ENCODE results near the gene TSFM. TPM values are rescaled to one million over a fixed set of nuclear protein-coding genes. Genes with fewer than 3 reads are reported as not detected.

Gene TSFM
- 47.7 TPM for total RNA-seq
- long read RNA-seq, transcript TSFM-204 (6 exons, 2,192 nt), result major isoform, 40 of 50 reads
- long read RNA-seq, transcript TSFM-208 (6 exons, 651 nt), result minor isoform, 6 of 50 reads
- long read RNA-seq, partial matches to known transcripts, result 0 of 50 reads
- long read RNA-seq, other reads (novel, unspliced or antisense), result 3 of 50 reads

- peak; percentile 97 for DNase-seq (ENCODE audit: low spot score)
- intact Hi-C loops (cut with DNase I), result loop anchor here (1.0 to 2.0 kb wide), 2 partner anchors 11 to 20 kb away; partner anchors contain the start of genes EEF1AKMT3 and METTL1
Measured at GRCh38 chr12:57782608-57783465, at the start of gene TSFM. Gene TSFM (plus strand): TSS chr12:57782787. CDS start chr12:57782802, 15 bp downstream.

DNA sequence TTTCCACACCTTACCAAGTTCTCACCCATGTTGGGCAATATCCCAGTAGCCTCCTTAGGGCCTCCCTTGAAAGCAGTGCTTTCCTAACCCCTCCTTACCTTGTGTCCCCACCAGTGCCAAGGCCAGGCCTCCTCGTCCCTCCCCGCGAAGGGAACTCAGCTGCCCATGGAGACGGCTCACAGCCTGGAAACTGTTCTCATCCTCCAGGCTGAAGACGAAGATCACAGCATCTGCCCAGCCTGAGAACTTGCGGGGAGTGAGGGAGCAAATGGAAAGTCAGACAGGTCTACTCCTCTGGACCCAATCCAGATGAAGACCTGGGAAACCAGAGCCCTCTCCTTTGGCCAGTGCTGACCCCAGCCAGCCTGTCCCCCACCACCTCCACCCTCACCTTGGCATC, 48.7 kb upstream of the TSFM start:
- DNase-seq (ENCODE audit: low spot score), result no peak
- intact Hi-C loops (cut with DNase I), result no loop called here

- intact Hi-C loops (cut with DNase I), result no loop called here
- DNase-seq (ENCODE audit: low spot score), result no peak
Measured at GRCh38 chr12:57734591-57734990, 48.0 kb upstream of the TSFM start.

DNA sequence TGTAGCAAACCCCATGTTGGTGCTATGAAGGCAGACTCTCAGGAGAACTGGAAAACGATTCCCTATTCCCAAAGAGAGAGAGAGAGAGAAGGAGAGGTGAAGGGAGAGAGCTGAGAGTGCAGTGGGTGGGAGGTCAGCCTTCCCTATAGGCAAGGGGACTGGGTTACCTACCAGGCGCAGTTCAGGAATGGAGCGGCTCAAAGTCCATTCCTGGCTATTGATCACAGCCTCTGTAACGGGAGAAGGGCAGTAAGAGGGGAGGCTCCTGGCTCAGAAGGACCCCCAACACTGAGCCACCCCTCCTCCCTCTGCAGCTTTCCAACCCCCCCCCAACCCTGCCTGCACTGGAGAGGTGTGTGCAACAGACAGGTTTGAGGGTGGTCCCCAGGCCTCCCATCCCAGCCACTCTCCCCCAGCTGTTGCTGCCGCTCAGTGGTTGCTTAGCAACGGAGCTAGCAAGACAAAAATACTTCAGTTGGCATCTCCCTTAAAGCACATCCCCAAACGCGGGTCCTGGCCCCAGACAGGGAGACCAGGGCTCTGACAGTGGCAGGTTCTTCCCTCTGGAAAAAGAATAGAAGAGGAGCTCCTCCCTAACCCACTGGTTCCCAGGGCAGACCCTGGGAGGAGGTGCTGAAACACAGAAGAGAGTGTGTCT, 47.3 kb upstream of the TSFM start:
- intact Hi-C loops (cut with DNase I), result no loop called here
- DNase-seq (ENCODE audit: low spot score), result no peak

DNA sequence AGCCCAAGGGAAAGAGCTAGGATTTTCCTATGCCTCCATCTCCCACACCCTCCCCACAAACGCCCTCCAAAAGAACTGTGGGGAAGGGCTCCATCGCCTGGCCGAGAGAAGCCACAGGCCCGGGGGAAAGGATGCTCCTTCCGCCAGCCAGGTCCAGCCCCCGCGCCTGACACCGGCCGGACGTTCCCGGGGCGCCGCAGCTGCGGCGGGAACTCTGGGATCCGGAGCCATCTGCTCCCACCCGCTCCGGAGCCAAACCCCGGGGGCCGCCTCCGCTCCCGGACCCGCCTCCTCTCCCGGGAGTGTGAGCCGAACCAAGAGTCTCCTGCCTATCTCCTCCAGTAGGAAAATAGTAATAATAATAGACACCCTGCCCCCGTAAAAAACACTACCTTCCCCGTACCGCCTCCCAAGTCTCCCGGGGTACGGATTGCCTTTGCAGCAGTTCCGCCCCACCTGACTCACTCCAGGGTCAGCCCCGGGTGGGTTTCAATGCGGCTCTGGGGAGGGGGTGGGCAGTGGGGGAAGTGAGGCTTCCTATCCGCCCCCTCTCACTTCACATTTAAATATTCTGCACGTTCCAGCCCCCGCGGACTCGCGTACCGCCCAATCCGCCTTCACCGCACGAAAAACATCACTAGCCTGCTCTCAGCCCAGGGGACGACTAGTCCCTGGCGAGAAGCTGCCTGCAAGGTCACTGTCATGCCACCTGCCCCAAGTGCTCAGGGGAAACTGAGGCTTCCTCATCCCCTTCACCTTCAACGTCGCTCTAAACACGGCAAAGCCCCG, 46.4 kb upstream of the TSFM start:
- intact Hi-C loops (cut with DNase I), result no loop called here
- DNase-seq (ENCODE audit: low spot score), result no peak

- DNase-seq (ENCODE audit: low spot score), result no peak
- intact Hi-C loops (cut with DNase I), result no loop called here
Measured at GRCh38 chr12:57736741-57737466, 45.7 kb upstream of the TSFM start.

DNA sequence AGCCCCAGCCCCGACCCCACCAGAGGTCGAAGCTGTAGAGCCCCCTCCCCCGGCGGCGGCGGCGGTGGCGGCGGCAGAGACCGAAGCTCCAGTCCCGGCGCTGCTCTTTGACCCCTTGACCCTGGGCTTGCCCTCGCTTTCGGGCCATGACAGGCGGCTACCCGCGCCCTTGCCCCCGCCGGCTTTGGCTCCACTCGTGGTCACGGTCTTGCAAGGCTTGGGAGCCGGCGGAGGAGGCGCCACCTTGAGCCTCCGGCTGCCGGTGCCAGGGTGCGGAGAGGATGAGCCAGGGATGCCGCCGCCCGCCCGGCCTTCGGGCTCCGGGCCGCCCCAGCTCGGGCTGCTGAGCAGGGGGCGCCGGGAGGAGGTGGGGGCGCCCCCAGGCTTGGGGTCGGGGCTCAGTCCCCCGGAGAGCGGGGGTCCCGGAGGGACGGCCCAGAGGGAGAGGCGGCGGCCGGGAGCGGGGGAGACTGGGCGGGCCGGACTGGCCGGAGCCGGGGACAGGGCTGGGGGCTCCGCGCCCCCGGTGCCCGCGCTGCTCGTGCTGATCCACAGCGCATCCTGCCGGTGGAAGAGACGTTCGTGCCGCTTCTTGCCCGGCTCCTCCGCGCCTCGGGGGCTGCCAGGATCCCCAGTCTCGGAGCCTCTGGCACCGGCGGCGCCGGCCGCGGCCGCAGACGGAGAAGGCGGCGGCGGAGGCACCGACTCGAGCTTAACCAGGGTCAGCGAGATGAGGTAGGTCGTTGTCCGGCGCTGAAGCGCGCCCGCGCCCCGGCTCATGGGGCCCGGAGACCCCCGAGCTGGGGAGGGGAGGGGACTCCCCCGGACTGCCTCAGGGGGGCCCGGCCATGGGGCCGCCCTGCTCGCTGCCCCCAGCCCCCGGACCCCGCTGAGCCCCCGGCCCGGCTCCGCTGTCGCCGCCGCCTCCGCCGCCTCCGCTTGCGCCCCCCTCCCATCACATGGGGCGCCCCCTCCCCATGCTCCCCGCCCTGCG, 44.8 kb upstream of the TSFM start:
- intact Hi-C loops (cut with DNase I), result no loop called here
- DNase-seq (ENCODE audit: low spot score), result no peak

- intact Hi-C loops (cut with DNase I), result no loop called here
- no peak for DNase-seq (ENCODE audit: low spot score)
Measured at GRCh38 chr12:57738661-57739237, 43.8 kb upstream of the TSFM start, which contains the start of gene AGAP2. Gene AGAP2 (minus strand): TSS chr12:57738742. CDS start chr12:57738246, 496 bp downstream.

GRCh38 chr12:57739387-57739786, 43.2 kb upstream of the TSFM start:
- intact Hi-C loops (cut with DNase I), result no loop called here

DNA sequence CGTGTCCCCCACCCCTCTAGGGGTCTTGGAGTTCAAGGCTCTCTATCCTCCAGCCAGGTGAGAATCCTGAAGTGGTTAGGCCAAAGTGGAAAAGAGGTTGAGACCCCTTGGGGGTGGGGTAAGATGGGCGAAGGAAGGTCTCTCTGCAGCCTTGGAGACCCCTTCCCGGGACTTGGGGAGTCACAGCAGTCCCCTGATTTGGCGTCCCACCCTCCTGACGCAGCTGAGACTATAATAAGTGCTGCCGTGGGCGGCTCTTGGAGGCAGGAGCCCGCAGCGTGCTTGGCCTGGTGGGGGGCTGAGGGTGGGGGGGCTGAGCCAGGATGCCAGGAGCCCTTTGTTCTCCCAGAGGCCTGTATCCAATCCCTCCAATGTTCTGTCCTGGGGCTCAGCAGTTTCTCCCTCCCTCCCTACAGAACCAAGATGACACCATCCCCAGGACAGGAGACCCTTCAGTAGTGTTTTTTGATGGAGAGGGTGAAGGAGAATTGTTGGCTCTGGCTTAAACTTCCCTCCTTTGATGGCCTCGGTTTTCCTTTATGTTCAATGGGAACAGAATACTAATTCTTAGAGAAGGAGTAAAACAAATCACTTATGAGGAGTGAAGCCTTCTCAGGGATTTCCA, 42.6 kb upstream of the TSFM start:
- intact Hi-C loops (cut with DNase I), result no loop called here
- no peak for DNase-seq (ENCODE audit: low spot score)

More at GRCh38 chr12:57739387-57739786, 43.2 kb upstream of the TSFM start:
- no peak for DNase-seq (ENCODE audit: low spot score)

DNA sequence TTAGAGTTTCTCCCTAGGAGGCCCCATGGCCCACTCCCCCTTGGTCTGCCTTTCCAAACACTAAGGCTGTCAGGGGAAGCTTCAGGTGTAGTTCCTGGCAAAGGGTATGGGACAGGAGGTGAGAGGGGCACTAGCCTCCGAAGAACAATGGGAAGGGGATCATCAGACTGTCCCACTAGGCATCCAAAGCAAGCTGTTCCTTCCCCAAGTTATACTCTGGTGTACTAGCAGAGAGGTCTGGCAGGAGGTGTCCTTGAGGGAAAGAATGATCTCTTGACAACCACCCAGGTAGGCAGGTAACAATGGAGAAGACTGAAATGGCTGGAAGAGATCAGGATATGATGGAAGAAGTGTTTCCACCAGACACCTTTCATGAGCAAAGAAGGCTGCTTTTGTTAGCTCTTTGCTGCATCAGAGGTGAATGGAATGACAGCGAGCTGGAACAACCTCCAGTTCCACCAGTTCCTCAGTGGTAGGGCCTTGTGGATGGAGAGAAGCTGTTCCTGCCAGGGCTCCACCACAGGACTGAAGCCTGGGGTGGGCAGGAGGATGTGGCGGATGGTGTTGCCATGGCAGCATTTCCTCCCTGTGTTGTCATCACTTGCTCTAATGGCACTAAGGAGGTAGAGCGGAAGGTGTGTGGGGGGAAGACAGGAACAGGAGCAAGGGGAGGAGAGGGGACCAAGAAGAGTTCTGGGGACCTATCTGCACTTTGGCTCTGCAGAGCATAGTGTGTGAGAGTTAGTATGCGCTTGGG, 41.8 kb upstream of the TSFM start:
- intact Hi-C loops (cut with DNase I), result no loop called here
- peak; percentile 91 for DNase-seq (ENCODE audit: low spot score)

GRCh38 chr12:57741413-57741789, 41.2 kb upstream of the TSFM start:
- no peak for DNase-seq (ENCODE audit: low spot score)
- intact Hi-C loops (cut with DNase I), result no loop called here

- intact Hi-C loops (cut with DNase I), result no loop called here
- no peak for DNase-seq (ENCODE audit: low spot score)
Measured at GRCh38 chr12:57741844-57742738, 40.5 kb upstream of the TSFM start.

DNA sequence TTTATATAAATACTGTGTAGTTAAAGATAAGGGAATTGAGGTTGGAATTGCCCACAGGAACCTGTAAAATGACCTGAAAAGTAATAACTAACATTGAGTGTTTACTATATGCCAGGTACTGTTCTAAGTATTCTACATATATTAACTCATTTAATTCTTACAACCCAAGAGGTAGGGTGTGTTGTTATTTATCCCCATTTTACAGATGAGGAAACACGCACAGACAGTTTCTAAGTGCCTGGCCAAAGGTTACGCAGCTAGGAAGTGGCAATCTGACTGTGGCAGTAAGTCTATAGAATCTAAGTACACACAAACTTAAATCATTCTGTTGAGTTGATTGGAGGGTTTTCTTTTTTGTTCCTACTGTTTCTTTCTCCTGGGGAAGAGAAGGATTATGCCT, 38.8 kb upstream of the TSFM start:
- no peak for DNase-seq (ENCODE audit: low spot score)
- intact Hi-C loops (cut with DNase I), result no loop called here

- intact Hi-C loops (cut with DNase I), result no loop called here
Measured at GRCh38 chr12:57744194-57744776, 38.3 kb upstream of the TSFM start.

More at GRCh38 chr12:57744194-57744776, 38.3 kb upstream of the TSFM start:
- DNase-seq (ENCODE audit: low spot score), result no peak
